GM12873 (cell line): ENCODE measurements around the gene NKAIN4.

Experiments used
- CTCF ChIP-seq: IDR thresholded peaks from 2 replicates; pipeline ENCODE4 v1.5.1; 2012; ENCODE audit warnings: low read depth, mild to moderate bottlenecking, moderate library complexity, low read length, control low read depth; ENCODE audit not compliant: insufficient read depth; ENCODE audit errors: missing control alignments

Gene NKAIN4

GRCh38 chr20:63243604-63244247 is 10.5 kb downstream of the NKAIN4 start:
- TF ChIP-seq CTCF: no peak

GRCh38 chr20:63242736-63243135 is 11.5 kb downstream of the NKAIN4 start:
- no peak for TF ChIP-seq CTCF

GRCh38 chr20:63241272-63241671 is 13.0 kb downstream of the NKAIN4 start:
- TF ChIP-seq CTCF: no peak

GRCh38 chr20:63240004-63240403 is 14.3 kb downstream of the NKAIN4 start:
- no peak for TF ChIP-seq CTCF

GRCh38 chr20:63239431-63239830 is 14.8 kb downstream of the NKAIN4 start:
- no peak for TF ChIP-seq CTCF

GRCh38 chr20:63238514-63239125 is 15.6 kb downstream of the NKAIN4 start:
- TF ChIP-seq CTCF: no peak

GRCh38 chr20:63238031-63238430 is 16.2 kb downstream of the NKAIN4 start:
- no peak for TF ChIP-seq CTCF
